SK-N-SH (cell line): ENCODE results near the gene ANKRD11. TPM values are rescaled to one million over a fixed set of nuclear protein-coding genes. Genes with fewer than 3 reads are reported as not detected.

Experiments
- CTCF ChIA-PET: fragments of 300-600, 350-600 bp; formaldehyde crosslinking; extraction: SDS; loops from one replicate; lab custom pipeline; 2021; lab: Yijun Ruan, JAX
- POLR2A ChIA-PET: fragments of 350-600 bp; sonication (Branson Sonifier 250); formaldehyde crosslinking; extraction: SDS; loops from one replicate; lab custom pipeline; 2020; ENCODE audit warnings: antibody characterized with exemption, inconsistent platforms; lab: Yijun Ruan, JAX
- DNase-seq: peaks from one replicate; pipeline ENCODE4 v3.0.0; 2012
- H2AFZ ChIP-seq: fragments of 200-600 bp; sonication (generic); 2 replicates; pipeline ENCODE4 v1.8.1; 2016; ENCODE audit warnings: antibody characterized with exemption, mild to moderate bottlenecking, low read depth
- H3F3A ChIP-seq: fragments of 200-600 bp; sonication (generic); replicated peaks from 2 replicates; pipeline ENCODE3; 2016; ENCODE audit warnings: antibody characterized with exemption, mild to moderate bottlenecking; ENCODE audit not compliant: insufficient read depth
- H3K27ac ChIP-seq, 2 experiments: fragments of 200-500 bp in 1 of 2; fragments of 200-600 bp in 1 of 2; sonication (Bioruptor generic) in 1 of 2; sonication (generic), shearing (Covaris generic) in 1 of 2; 2 replicates each; pipeline versions ENCODE4 v1.5.1 to v1.6.1; 2014 to 2016; ENCODE audit warnings: low read depth in 2 of 2, inconsistent platforms in 1 of 2, low read length in 1 of 2, mild to moderate bottlenecking in 1 of 2, mixed read lengths in 1 of 2
- H3K27me3 ChIP-seq: fragments of 200-600 bp; sonication (generic), shearing (Covaris generic); 2 replicates; pipeline ENCODE4 v1.6.1; 2016; ENCODE audit warnings: mixed run types; ENCODE audit not compliant: insufficient read depth
- H3K36me3 ChIP-seq, 2 experiments: fragments of 200-500 bp in 1 of 2; fragments of 200-600 bp in 1 of 2; sonication (Bioruptor generic) in 1 of 2; sonication (generic) in 1 of 2; replicated peaks in 1 of 2; 2 replicates each; pipeline versions ENCODE3 to v1.5.1; 2014 to 2016; ENCODE audit warnings: low read length in 1 of 2, mild to moderate bottlenecking in 1 of 2; ENCODE audit not compliant: insufficient read depth in 2 of 2, control insufficient read depth in 1 of 2
- H3K4me1 ChIP-seq, 2 experiments: fragments of 200-500 bp in 1 of 2; fragments of 200-600 bp in 1 of 2; sonication (Bioruptor generic) in 1 of 2; sonication (generic), shearing (Covaris generic) in 1 of 2; 2 replicates each; pipeline versions ENCODE4 v1.5.1 to v1.6.1; 2014 to 2016; ENCODE audit warnings: low read depth in 1 of 2, low read length in 1 of 2, mixed run types in 1 of 2; ENCODE audit not compliant: insufficient read depth in 2 of 2, control insufficient read depth in 1 of 2
- H3K4me2 ChIP-seq: fragments of 200-600 bp; sonication (generic), shearing (Covaris generic); 2 replicates; pipeline ENCODE4 v1.6.1; 2017; ENCODE audit warnings: mixed run types
- H3K4me3 ChIP-seq, 2 experiments: fragments of 200-500 bp in 1 of 2; fragments of 200-600 bp in 1 of 2; sonication (Bioruptor generic) in 1 of 2; sonication (generic), shearing (Covaris generic) in 1 of 2; 2 replicates each; pipeline versions ENCODE4 v1.5.1 to v1.8.1; 2014 to 2016; ENCODE audit warnings: low read depth in 2 of 2, inconsistent platforms in 1 of 2, low read length in 1 of 2, mild to moderate bottlenecking in 1 of 2, mixed read lengths in 1 of 2, moderate library complexity in 1 of 2
- H3K79me2 ChIP-seq: fragments of 200-600 bp; sonication (generic); 2 replicates; pipeline ENCODE4 v1.8.1; 2017; ENCODE audit warnings: mild to moderate bottlenecking; ENCODE audit not compliant: insufficient read depth
- H3K9ac ChIP-seq: fragments of 200-600 bp; sonication (generic); 2 replicates; pipeline ENCODE4 v1.6.1; 2017; ENCODE audit warnings: mixed run types
- H3K9me2 ChIP-seq: fragments of 200-600 bp; sonication (generic); 2 replicates; pipeline ENCODE4 v1.6.1; 2017; ENCODE audit warnings: mixed run types
- H3K9me3 ChIP-seq: fragments of 200-600 bp; sonication (generic); 2 replicates; pipeline ENCODE4 v1.6.1; 2017; ENCODE audit warnings: mixed run types, mild to moderate bottlenecking, moderate library complexity
- H4K20me1 ChIP-seq: fragments of 200-600 bp; sonication (generic); 2 replicates; pipeline ENCODE4 v1.6.1; 2017; ENCODE audit warnings: mild to moderate bottlenecking, mixed run types; ENCODE audit not compliant: insufficient read depth
- CHD2 ChIP-seq: fragments of 150-350 bp; IDR thresholded peaks from 2 replicates; pipeline ENCODE4 v1.6.1; 2018; ENCODE audit warnings: low read length; ENCODE audit not compliant: partially characterized antibody
- CTCF ChIP-seq: fragments of 200-600 bp; sonication (generic); IDR thresholded peaks from 2 replicates; pipeline ENCODE4 v1.6.1; 2017; ENCODE audit warnings: antibody characterized with exemption, mild to moderate bottlenecking, moderate library complexity
- ELF1 ChIP-seq: IDR thresholded peaks from 2 replicates; pipeline ENCODE4 v1.4.0; 2012
- EP300 ChIP-seq, 2 experiments: IDR thresholded peaks; 2 replicates each; pipeline versions ENCODE4 v1.4.0 to v1.6.1; 2012; ENCODE audit warnings: borderline replicate concordance in 1 of 2, low read depth in 1 of 2, low read length in 1 of 2
- FOXJ3 ChIP-seq: sonication (generic); formaldehyde crosslinking; IDR thresholded peaks from 2 replicates; pipeline ENCODE4 v1.5.1; 2020; ENCODE audit warnings: mild to moderate bottlenecking, missing genetic modification reagents
- FOXM1 ChIP-seq: IDR thresholded peaks from 2 replicates; pipeline ENCODE4 v1.4.0; 2012; ENCODE audit warnings: low read depth, mild to moderate bottlenecking
- JUND ChIP-seq: IDR thresholded peaks from 2 replicates; pipeline ENCODE4 v1.4.0; 2012
- MEF2A ChIP-seq: IDR thresholded peaks from 2 replicates; pipeline ENCODE4 v1.4.0; 2012; ENCODE audit warnings: low read depth, borderline replicate concordance
- NFIC ChIP-seq: IDR thresholded peaks from 2 replicates; pipeline ENCODE4 v1.4.0; 2012; ENCODE audit warnings: borderline replicate concordance
- POLR2AphosphoS5 ChIP-seq: IDR thresholded peaks from 2 replicates; pipeline ENCODE4 v1.6.1; 2012; ENCODE audit warnings: low read depth, low read length
- RAD21 ChIP-seq: IDR thresholded peaks from 2 replicates; pipeline ENCODE4 v1.6.1; 2012; ENCODE audit warnings: mild to moderate bottlenecking, low read length
- RFX5 ChIP-seq: IDR thresholded peaks from 2 replicates; pipeline ENCODE4 v1.6.1; 2012; ENCODE audit warnings: mild to moderate bottlenecking, improper control_type of control experiment, low read length
- RXRA ChIP-seq: IDR thresholded peaks from 2 replicates; pipeline ENCODE4 v1.4.0; 2012; ENCODE audit warnings: low read depth, mild to moderate bottlenecking, borderline replicate concordance
- TAF1 ChIP-seq: IDR thresholded peaks from 2 replicates; pipeline ENCODE4 v1.6.1; 2012; ENCODE audit warnings: low read depth, mild to moderate bottlenecking, low read length, moderate library complexity, borderline replicate concordance
- TCF12 ChIP-seq: IDR thresholded peaks from 2 replicates; pipeline ENCODE4 v1.4.0; 2012
- ZBTB33 ChIP-seq: IDR thresholded peaks from 2 replicates; pipeline ENCODE4 v1.4.0; 2012; ENCODE audit warnings: low read depth, borderline replicate concordance
- WGBS: methylation state at CpG from one replicate; pipeline ENCODE4 v1.1.6; 2017; ENCODE audit warnings: low lambda C conversion rate; 5-methylcytosine and 5-hydroxymethylcytosine counted together
- polyA plus RNA-seq, 3 experiments: library from polyadenylated mRNA; depleted of rRNA; stranded (reverse); fragments of >200 nt; gene quantifications; 2 replicates each; pipeline ENCODE4 v1.2.3, GENCODE V29; 2012
- TF ChIP-seq, protein P1 (sequence below): IDR thresholded peaks from 2 replicates; pipeline ENCODE4; 2012
- TF ChIP-seq, protein P2 (sequence below): fragments of 150-350 bp; IDR thresholded peaks from 2 replicates; pipeline ENCODE4 v1.6.1; 2017; ENCODE audit warnings: antibody characterized with exemption, low read length, low read depth, borderline replicate concordance

Gene ANKRD11
- polyA plus RNA-seq, 1 of the 3 experiments (the other 2 are of a cell fraction): 50.2 TPM

- no peak overlapping the region for H3K4me3 ChIP-seq
- H3K79me2 ChIP-seq: peaks cover 100% of the 10 kb centered on the region
- no peaks in the 10 kb centered on the region for H3K9me2 ChIP-seq
- DNase-seq: no peak
- H3K9ac ChIP-seq: no peak overlapping the region
- H3K27ac ChIP-seq: no peak overlapping the region
- TF ChIP-seq FOXM1 (no peak), POLR2AphosphoS5 (no peak), TCF12 (no peak), CTCF (no peak), EP300 (IDR thresholded peaks at IDR 0.05; ENCODE audit: borderline replicate concordance in 1 of 2, low read depth in 1 of 2, low read length in 1 of 2) (no peak), RAD21 (no peak), JUND (no peak), RXRA (no peak), RFX5 (no peak), FOXJ3 (CRISPR knock-in tag) (no peak), ELF1 (no peak), MEF2A (no peak), CHD2 (no peak), NFIC (no peak), TAF1 (no peak), ZBTB33 (no peak)
- TF ChIP-seq, protein P1, sequence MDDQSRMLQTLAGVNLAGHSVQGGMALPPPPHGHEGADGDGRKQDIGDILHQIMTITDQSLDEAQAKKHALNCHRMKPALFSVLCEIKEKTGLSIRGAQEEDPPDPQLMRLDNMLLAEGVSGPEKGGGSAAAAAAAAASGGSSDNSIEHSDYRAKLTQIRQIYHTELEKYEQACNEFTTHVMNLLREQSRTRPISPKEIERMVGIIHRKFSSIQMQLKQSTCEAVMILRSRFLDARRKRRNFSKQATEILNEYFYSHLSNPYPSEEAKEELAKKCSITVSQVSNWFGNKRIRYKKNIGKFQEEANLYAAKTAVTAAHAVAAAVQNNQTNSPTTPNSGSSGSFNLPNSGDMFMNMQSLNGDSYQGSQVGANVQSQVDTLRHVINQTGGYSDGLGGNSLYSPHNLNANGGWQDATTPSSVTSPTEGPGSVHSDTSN: no peak
- TF ChIP-seq, protein P2, sequence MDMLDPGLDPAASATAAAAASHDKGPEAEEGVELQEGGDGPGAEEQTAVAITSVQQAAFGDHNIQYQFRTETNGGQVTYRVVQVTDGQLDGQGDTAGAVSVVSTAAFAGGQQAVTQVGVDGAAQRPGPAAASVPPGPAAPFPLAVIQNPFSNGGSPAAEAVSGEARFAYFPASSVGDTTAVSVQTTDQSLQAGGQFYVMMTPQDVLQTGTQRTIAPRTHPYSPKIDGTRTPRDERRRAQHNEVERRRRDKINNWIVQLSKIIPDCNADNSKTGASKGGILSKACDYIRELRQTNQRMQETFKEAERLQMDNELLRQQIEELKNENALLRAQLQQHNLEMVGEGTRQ: no peak
- TF ChIP-seq, all 33 proteins: peak for 0
- no peak overlapping the region for H3K4me2 ChIP-seq
- ChIA-PET CTCF (interaction anchor here (1.1 kb wide), 1 partner anchor 80 kb away, joined by 3 read pairs; no protein-coding TSS in a partner anchor), POLR2A (interaction anchor here (0.6 to 0.7 kb wide), 2 partner anchors 8 to 20 kb away, joined by 3 to 4 read pairs; no protein-coding TSS in a partner anchor)
- H3K4me1 ChIP-seq: peaks cover 12 to 37% of the 10 kb centered on the region in 2 experiments; a peak in 2 of 4 replicates
- H4K20me1 ChIP-seq: peaks cover 100% of the 10 kb centered on the region
- H3K9me3 ChIP-seq: no peaks in the 10 kb centered on the region
- peaks cover 4% of the 10 kb centered on the region for H3F3A ChIP-seq
- peaks cover 0 to 5% of the 10 kb centered on the region in 2 experiments for H3K36me3 ChIP-seq
- no peaks in the 10 kb centered on the region for H3K27me3 ChIP-seq
- 94% methylated on average over 6 of the region's 6 CpGs for WGBS
- no peak overlapping the region for H2AFZ ChIP-seq
Observed at GRCh38 chr16:89338863-89339262, 151.5 kb downstream of the ANKRD11 start.
